Breast epithelium (tissue), 3 donors: Measurements from ENCODE around the gene IPCEF1.

ENCODE experiments used
- CTCF ChIP-seq, 3 donors: fragments of 450-650 bp; IDR thresholded peaks; one replicate each; pipeline ENCODE4 v1.5.1; 2016 to 2017; ENCODE audit warnings: antibody characterized with exemption in 3 of 3, mild to moderate bottlenecking in 3 of 3, moderate library complexity in 3 of 3
- POLR2A ChIP-seq: fragments of 450-650 bp; IDR thresholded peaks from one replicate; pipeline ENCODE4 v1.6.1; 2016; ENCODE audit warnings: antibody characterized with exemption, mild to moderate bottlenecking, moderate library complexity

- TF ChIP-seq POLR2A (no peak), CTCF (IDR thresholded peaks at IDR 0.05) (no peak)
Observed at GRCh38 chr6:154320181-154320580, 36.4 kb downstream of the IPCEF1 start.
